Erythroblast (primary cell): ENCODE measurements around the gene CARM1.

Source experiments
- DNase-seq, 2 experiments: peaks; one replicate each; lab custom pipeline; 2025; lab: John Stamatoyannopoulos, UW
- GATA1 ChIP-seq: IDR thresholded peaks from 2 replicates; pipeline ENCODE4 v1.6.1; 2011; ENCODE audit warnings: low read depth, mild to moderate bottlenecking, control low read depth, low read length, moderate library complexity
- POLR2A ChIP-seq: IDR thresholded peaks from 2 replicates; pipeline ENCODE4 v1.6.1; 2011; ENCODE audit warnings: mild to moderate bottlenecking, low read length

CARM1 gene

DNA sequence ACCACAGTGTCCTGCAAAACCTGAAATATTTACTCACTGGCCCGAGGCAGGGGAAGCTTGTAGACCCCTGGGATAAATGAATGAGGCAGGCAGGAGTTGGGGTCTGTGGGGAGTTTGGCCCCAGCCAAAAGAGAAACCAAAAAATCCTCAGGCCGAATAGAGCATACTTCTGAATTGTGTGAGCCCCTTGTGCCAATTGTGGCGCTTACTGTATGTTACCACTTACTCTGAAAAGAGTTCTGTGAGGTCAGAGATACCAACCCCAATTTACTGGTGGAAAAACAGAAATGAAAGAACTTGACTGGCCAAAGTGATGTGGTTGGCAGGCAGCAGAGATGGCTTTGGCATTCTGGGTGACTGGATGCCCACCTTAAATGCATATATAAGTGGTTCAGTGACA is 6.9 kb downstream of the CARM1 start:
- no peak for TF ChIP-seq GATA1
- TF ChIP-seq POLR2A = no peak
- DNase-seq = no peak

DNA sequence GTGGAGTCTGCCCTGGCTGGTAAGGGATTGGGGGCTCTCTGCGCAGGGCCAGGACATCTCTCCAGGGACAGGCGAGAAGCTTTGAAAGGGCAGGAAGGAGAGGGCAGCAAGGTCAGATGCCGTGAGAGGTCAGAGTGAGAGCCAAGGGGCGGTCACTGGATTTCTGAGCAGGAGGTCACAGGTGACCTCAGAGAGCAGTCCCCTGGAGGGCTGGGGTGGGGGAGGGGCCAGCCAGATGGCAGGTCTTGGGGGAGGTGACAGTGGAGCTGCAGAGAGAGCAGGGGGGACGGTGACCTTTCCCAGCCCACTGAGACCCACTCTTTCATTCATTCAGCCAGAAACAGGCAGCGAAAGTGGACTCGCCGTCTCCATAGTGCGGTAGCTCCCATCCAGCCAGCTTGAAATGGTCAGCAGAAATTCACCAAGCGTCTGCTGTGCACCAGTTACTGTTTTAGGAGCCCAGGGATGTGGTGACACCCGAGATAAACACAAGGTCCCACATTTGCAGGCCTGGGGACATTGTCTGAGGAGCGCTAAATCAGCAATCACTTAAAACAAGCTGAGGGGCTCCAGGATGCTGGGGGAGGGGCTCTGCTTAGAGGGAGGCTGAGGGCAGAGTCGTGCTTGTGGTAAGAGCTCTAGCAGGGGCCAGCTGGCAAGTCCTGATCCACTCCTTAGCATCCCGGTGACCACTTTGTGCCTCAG is 10.2 kb downstream of the CARM1 start:
- no peak for DNase-seq
- TF ChIP-seq POLR2A (no peak), GATA1 (no peak)

DNA sequence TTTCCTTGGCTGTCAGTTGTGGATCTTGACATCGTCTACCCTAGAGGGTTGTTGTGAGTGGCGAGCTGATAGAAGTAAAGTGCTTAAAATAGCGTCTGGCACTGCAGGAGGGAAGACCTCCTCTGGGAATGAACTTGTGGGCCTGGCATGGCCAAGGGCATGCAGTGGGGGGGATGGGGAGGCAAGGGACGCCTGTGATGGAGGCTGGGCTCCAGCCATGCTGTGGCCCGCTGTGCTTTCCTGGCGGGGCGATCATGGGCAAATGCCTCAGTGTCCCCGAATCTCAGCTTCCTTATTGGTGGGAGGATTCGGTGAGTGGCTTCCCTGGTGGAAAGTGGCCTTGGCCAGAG is 10.7 kb downstream of the CARM1 start:
- TF ChIP-seq GATA1 = no peak
- no peak for DNase-seq

DNA sequence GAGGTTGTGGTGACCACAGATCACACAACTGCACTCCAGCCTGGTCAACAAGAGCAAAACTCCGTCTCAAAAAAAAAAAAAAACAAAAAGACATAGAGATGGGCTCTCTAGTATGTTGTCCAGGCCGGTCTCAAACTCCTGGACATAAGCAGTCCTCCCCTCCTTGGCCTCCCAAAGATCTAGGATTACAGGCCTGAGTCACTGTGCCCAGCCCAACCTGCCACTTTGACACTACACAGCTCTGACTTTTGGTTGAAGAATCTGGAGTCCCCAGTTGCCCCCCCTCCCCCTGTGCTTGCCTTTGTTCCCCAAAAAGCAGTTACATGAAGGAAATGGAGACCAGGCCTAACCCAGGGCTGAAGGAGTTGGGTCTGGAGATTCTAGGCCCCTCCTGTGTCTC is 12.9 kb downstream of the CARM1 start:
- DNase-seq = peak; percentile 40 to 55
- TF ChIP-seq GATA1 = no peak
- no peak for TF ChIP-seq POLR2A

DNA sequence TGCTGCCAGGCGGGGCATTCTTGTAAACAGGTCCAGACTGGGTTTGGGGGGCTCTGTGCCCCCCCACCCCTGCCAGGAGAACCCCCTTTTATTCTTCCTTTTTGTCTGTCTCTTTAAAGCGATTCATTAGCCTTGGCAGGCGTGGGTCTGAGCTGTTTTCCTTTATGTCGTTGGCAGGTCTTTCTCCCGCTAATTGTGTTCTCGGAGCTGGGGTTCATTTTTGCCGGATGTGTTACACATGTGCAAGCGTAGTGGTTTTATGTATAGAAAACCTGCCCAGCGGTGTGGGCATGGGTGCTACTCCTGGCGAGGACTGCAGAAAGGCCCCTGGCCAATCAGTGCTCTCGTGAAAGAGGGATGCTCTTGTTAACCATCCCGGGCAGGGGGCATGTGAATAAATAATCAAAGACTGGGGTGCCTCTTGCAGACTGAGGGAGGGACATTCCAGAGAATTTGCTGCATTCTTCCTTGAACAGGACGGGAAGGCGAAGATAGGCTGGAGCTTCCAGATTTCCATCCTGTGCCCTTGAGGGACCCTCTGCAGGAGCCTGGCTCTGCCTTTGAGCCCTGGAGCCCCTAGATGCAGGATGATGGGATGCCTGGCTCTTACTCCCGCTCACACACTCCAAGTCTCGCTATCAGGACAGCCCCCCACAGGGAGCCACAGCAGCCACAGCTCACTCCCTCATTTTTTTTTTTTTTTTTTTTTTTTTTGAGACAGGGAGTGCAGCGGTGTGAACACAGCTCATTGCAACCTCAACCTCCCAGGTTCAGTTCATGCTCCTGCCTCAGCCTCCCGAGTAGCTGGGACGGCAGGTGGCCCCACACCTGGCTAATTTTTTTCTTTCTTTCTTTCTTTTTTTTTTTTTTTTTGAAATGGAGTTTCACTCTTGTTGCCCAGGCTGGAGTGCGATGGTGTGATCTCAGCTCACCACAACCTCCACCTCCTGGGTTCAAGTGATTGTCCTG is 14.1 kb downstream of the CARM1 start:
- TF ChIP-seq GATA1 = no peak
- no peak for TF ChIP-seq POLR2A
- no peak for DNase-seq

DNA sequence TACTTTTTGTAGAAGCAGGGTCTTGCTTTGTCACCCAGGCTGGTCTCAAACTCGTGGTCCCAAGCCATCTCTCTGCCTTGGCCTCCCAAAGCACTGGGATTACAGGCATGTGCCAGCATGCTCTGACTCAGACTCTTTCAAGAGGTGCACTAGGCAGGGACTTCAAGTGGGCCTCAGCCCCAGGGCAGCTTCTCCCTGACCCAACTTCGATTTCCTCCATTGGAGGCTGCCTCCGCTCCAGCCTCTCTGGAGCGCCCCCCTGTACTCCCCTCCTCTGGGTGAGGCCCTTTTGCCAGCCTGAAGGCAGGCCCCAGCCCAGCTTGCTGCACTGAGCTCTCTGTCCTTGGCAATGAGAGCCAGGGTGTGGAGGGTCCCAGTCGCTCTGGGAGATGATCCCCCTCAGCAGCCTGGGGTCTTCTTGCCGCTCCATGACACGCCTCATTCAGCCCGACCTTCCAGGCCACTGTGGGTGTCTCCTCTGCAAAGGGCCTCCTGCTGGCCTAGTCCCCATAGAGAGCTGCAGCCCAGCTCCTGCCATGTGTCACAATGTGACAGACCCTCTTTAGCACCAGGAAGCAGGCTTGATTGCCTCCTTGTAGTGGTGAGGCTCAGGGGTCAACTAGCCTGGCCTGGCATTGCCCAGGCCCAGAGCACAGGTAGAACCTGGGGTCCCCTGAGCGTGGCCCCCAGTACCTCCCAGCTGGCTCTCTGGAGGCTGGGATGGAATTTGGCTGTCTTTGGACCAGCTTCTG is 16.4 kb downstream of the CARM1 start:
- DNase-seq = no peak
- TF ChIP-seq GATA1 = no peak
- no peak for TF ChIP-seq POLR2A

DNA sequence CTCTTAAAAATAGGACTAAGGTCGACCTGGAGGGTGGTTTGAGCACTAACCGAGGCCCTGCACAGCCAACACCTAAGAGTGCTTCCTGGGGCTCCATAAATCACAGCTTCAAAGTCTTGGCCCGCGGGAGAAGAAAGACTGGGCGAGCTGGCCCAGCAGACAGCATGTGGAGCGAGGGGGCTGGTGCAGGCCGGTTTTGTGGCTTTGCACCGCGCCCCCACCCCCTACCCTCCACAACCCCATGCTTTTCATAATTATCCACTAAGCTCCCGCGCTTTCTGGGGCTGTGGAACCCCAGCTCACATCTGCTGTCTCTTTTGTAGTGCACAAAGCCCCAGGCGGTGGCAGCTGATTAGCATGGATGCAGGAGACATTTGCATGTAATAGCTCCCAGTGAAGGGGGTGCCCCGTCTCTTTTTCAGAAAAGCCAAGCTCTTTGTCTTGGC is 17.1 kb downstream of the CARM1 start:
- TF ChIP-seq GATA1 (no peak), POLR2A (no peak)
- DNase-seq = no peak

DNA sequence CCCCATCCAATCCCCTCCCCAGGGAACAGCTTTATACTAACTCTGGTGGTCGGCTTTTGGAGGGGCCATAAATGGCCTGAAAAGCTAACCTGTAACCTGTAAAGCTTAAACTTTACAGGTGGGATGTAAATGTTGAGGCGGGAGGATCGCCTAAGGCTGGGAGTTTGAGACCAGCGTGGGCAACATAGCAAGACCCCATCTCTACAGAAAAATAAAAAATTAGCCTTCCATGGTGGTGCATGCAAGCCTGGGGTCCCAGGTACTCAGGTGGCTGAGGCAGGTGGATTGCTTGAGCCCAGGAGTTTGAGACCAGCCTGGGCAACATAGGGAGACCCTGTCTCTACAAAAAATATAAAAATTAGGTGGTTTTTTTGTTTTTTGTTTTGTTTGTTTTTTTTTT is 18.5 kb downstream of the CARM1 start:
- no peak for DNase-seq
- TF ChIP-seq GATA1 (no peak), POLR2A (no peak)

DNA sequence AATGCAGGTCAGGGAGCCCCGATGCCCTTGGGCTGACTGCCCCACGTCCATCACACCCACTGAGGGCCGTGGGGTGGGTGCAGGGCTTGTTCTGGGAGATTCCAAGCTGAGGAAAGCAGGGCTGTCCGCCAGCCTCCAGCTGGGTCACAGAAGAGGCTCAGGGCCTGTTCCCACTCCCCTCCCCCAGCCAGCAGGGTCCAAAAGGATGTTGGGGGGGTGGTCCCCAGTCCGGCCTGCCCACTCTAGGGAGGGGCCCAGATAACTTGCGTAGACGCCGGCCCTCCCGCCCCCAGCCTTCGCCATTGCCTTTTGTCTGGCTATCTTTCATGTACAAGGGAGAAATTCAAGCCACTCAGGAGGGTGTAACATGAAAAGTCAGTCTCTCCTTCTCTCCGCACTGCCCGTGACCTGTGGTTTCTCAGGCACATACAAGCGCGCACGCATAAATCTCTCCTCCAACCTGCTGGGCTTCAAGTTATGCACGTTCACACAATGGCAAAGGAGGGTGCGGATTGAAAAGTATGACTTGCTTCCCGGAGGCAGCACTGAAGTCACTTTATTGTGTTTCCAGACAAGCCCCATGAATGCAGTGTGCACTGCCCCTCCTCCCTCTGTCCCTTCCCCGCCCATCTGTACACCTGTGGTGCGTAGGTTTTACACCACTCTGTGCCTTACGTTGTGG is 20.2 kb downstream of the CARM1 start:
- DNase-seq = no peak
- TF ChIP-seq POLR2A = no peak
- TF ChIP-seq GATA1 = no peak

DNA sequence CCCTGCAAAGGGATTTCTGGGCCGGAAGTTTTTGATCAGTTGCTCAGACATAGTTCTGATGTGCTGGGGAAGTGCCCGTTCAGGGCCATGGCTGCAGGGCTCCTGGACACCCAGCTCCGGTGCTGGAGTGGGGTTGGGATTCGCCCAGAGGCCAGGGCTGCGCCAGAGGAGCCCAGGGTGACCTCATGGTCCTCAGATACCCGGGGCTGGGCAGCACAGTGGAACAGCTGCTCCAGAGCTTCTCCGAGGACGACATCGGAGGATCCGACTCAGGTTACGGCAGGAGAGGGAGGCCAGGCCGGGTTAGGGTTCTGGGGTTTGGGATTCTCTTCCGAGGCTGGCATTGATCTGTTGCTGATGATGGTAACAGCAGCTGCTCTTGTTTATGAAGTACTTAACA is 20.9 kb downstream of the CARM1 start:
- TF ChIP-seq POLR2A (no peak), GATA1 (no peak)
- DNase-seq = no peak

DNA sequence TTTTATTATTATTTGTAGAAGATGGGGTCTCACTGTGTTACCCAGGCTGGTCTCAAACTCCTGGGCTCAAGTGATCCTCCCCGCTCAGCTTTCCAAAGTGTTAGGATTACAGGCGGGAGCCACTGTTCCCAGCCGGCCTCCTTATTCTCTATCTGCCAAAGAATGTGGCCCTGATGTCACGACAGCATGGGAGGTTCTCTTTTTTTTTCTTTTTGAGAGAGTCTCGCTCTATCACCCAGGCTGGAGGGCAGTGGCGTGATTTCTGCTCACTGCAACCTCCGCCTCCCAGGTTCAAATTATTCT is 23.5 kb downstream of the CARM1 start:
- DNase-seq = no peak
- no peak for TF ChIP-seq GATA1
- no peak for TF ChIP-seq POLR2A

DNA sequence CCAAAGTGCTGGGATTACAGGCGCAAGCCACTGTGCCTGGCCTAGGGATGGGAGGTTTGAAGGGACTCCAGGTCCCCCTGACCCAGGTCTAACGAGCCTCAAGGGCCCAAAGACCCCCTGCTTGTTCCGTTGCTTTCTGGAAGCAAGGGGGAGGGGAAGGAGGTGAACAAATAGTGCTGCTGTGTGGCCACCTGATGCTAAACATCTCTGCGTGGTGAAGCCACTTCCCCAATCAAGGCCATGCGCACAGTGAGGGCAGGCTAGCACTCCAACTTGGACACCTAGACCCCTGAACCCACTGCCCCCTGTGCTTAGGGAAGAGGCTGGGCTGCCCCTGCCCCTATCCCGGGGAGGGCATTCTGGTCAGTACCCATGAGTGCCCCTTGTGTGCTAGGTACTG is 24.0 kb downstream of the CARM1 start:
- DNase-seq = no peak
- TF ChIP-seq POLR2A = no peak
- TF ChIP-seq GATA1 = no peak

DNA sequence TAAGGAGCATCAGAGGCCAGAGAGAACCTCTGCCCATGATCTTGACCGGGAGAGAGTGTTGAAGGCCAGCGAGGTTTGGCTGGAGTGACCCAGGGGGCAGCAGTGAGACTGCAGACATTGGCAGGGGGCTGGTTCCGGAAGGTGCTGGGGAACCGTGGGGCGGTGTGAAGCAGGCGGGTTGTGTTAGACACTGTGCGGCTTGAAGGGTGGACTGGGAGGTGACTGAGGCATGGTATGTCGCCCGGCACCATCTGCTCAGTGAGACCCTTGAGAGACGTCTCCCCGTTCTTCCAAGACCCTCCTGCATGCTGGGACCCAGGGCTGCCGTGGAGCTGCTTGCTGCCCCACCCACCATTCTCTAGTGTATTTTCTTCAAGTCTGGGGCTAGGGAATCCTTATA is 24.6 kb downstream of the CARM1 start:
- TF ChIP-seq POLR2A = no peak
- TF ChIP-seq GATA1 = no peak
- no peak for DNase-seq
